Heart left ventricle (tissue), 13 donors: ENCODE measurements around the gene GUCD1.

ENCODE experiments used
- POLR2A ChIP-seq, 2 donors: fragments of 450-650 bp; IDR thresholded peaks; one replicate each; pipeline ENCODE4 v1.6.1; 2017; ENCODE audit warnings: antibody characterized with exemption in 2 of 2, mild to moderate bottlenecking in 2 of 2, moderate library complexity in 2 of 2
- TF ChIP-seq, protein P1 (sequence below), 12 donors: fragments of 200-600 bp; sonication (generic) in 4 of 12; IDR thresholded peaks; one replicate each; pipeline versions ENCODE4 v1.5.0 to v1.8.0; 2018 to 2022; ENCODE audit warnings: antibody characterized with exemption in 12 of 12, mild to moderate bottlenecking in 5 of 12
- donor health status: ischemic (EF 13 %, LVEDD 7.1; RV severe dilation, severe dysfunction).
- donor health status: DM: no; HTN: yes; CAD: no.
- donor health status: DM: no; HTN: no; CAD: no.
- donor health status: ischemic (EF 25% LVEDD 6.9; RV normal size, moderate dysfunction).
- donor health status: ischemic (EF 25% LVEDD 5.7; RV mildly dilated, moderate dysfunction).
- donor health status: ischemic (EF 35%, LVEDD 5.7; RV mildly dilated, moderate dysfunction).
- donor health status: nonischemic (EF 11% LVEDD 7.7; RV severe dilation, severe dysfunction).
- donor health status: DM: yes; HTN: yes; CAD: no.
- donor health status: PGD.
- donor health status: ischemic (EF 29% LVEDD 5.4; RV normal size, mild dysfunction).
- donor health status: nonischemic (EF 23%, LVEDD 6.1; RV moderate dilation, normal function).

DNA sequence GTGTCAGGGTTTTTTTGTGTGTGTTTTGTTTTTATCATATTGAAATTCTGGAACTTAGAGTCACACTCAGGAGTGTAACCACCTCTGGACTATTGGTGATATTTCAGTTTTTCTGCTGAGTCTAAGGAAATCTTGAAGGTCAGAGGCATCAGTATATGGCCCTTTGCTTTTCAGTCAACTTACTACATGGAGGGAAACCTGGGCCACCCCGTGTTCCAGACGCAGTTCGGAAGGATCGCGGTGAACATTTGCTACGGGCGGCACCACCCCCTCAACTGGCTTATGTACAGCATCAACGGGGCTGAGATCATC is 40.0 kb downstream of the GUCD1 start:
- TF ChIP-seq, protein P1, sequence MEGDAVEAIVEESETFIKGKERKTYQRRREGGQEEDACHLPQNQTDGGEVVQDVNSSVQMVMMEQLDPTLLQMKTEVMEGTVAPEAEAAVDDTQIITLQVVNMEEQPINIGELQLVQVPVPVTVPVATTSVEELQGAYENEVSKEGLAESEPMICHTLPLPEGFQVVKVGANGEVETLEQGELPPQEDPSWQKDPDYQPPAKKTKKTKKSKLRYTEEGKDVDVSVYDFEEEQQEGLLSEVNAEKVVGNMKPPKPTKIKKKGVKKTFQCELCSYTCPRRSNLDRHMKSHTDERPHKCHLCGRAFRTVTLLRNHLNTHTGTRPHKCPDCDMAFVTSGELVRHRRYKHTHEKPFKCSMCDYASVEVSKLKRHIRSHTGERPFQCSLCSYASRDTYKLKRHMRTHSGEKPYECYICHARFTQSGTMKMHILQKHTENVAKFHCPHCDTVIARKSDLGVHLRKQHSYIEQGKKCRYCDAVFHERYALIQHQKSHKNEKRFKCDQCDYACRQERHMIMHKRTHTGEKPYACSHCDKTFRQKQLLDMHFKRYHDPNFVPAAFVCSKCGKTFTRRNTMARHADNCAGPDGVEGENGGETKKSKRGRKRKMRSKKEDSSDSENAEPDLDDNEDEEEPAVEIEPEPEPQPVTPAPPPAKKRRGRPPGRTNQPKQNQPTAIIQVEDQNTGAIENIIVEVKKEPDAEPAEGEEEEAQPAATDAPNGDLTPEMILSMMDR (IDR thresholded peaks at IDR 0.05): no peak
- no peak for TF ChIP-seq POLR2A (IDR thresholded peaks at IDR 0.05)
